Type B pancreatic cell (in vitro differentiated cells): ENCODE data around the gene HYLS1. TPM values are rescaled to one million over a fixed set of nuclear protein-coding genes. Genes with fewer than 3 reads are reported as not detected.

Experiments
- DNase-seq: peaks from one replicate; pipeline ENCODE4 v3.0.0; 2021; ENCODE audit warnings: mixed read lengths; ENCODE audit not compliant: unreplicated experiment; ENCODE audit errors: extremely low spot score
- H3K27ac Mint-ChIP-seq: 2 replicates; pipeline ENCODE4 v1.8.0; 2021; ENCODE audit warnings: mild to moderate bottlenecking, mixed read lengths
- H3K27me3 Mint-ChIP-seq: 2 replicates; pipeline ENCODE4 v1.8.0; 2021; ENCODE audit warnings: mixed read lengths
- H3K36me3 Mint-ChIP-seq: 2 replicates; pipeline ENCODE4 v1.8.0; 2021; ENCODE audit warnings: mixed read lengths
- H3K4me1 Mint-ChIP-seq: one replicate; pipeline ENCODE4 v1.8.0; 2021; ENCODE audit warnings: mixed read lengths; ENCODE audit not compliant: unreplicated experiment
- H3K4me3 Mint-ChIP-seq: 2 replicates; pipeline ENCODE4 v1.8.0; 2021; ENCODE audit warnings: mild to moderate bottlenecking, mixed read lengths
- H3K9me3 Mint-ChIP-seq: 2 replicates; pipeline ENCODE4 v1.8.0; 2021; ENCODE audit warnings: mixed read lengths
- total RNA-seq: library from RNA; stranded (reverse); gene quantifications from 2 replicates; pipeline ENCODE4 v1.2.1, GENCODE V29; 2021; ENCODE audit warnings: low replicate concordance
- TF ChIP-seq, protein P1 (sequence below): fragments of 200-600 bp; sonication (generic); conservative IDR thresholded peaks from 2 replicates; pipeline ENCODE4 v1.5.0; 2021; ENCODE audit warnings: antibody characterized with exemption, mild to moderate bottlenecking

Gene HYLS1
- total RNA-seq, 1 donor from 2014 or later: 6.5 TPM

DNA sequence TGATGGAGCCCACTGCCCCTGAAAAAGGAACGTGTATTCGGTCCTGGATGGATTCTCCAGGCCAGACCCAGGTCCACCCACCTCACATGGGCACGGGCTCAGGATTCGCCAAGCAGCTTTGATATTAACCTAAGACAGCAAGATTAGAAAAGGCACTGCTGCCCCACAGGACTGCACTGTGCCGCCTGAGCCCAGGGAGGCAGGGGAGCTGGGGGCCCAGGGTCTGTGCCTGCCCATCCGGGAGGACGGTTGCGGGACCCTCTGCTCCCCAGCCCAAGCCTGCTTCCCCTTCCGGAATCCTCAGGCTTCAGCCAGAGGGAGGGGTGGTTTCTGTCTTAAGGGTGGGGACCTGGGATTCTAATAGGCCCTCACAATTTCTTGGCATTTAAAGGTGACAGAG, 44.8 kb downstream of the HYLS1 start:
- Mint-ChIP-seq H3K9me3 (no peaks in the 10 kb centered on the region), H3K4me3 (no peak overlapping the region), H3K27me3 (peaks cover 2% of the 10 kb centered on the region), H3K4me1 (peaks cover 34% of the 10 kb centered on the region), H3K36me3 (no peaks in the 10 kb centered on the region), H3K27ac (no peak overlapping the region)
- TF ChIP-seq, protein P1, sequence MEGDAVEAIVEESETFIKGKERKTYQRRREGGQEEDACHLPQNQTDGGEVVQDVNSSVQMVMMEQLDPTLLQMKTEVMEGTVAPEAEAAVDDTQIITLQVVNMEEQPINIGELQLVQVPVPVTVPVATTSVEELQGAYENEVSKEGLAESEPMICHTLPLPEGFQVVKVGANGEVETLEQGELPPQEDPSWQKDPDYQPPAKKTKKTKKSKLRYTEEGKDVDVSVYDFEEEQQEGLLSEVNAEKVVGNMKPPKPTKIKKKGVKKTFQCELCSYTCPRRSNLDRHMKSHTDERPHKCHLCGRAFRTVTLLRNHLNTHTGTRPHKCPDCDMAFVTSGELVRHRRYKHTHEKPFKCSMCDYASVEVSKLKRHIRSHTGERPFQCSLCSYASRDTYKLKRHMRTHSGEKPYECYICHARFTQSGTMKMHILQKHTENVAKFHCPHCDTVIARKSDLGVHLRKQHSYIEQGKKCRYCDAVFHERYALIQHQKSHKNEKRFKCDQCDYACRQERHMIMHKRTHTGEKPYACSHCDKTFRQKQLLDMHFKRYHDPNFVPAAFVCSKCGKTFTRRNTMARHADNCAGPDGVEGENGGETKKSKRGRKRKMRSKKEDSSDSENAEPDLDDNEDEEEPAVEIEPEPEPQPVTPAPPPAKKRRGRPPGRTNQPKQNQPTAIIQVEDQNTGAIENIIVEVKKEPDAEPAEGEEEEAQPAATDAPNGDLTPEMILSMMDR: no peak
- DNase-seq: peak; percentile 36

DNA sequence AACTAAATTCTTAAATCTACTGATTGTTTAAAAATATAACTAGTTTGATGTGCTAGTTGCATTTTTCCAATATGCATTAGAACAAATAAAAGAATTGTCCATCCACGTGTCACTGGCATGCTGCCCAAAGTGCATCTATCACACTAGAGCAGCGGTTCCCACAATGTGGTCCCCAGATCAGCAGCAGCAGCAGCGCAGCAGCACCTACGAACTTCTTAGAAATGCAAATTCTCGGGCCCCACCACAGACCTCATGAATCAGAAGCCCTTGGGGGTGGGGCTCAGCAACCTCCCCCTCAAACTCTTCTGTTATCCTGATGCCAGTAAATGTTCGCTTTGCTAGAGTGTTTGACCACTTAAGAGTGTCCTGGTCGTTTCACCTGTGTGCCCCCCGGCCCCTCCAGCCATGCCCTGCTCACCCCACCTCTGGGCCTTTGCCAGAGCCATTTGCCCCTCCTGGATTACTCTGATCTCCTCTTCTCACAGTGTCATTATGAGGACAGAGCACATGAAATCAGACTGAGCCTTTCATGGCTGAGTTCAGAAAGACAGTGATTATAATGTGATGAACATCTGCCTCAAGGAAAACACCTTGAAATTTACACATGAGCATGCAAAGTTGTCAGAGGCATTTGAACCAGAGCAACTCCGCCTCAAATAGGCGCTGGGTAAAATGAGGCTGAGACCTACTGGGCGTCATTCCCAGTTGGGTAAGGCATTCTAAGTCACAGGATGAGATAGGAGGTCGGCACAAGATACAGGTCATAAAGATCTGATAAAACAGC, 45.8 kb downstream of the HYLS1 start:
- TF ChIP-seq, protein P1: no peak
- Mint-ChIP-seq H3K9me3 (no peaks in the 10 kb centered on the region), H3K4me1 (peaks cover 36% of the 10 kb centered on the region), H3K27me3 (peaks cover 2% of the 10 kb centered on the region), H3K4me3 (no peak overlapping the region), H3K36me3 (no peaks in the 10 kb centered on the region), H3K27ac (no peak overlapping the region)
- DNase-seq: no peak

DNA sequence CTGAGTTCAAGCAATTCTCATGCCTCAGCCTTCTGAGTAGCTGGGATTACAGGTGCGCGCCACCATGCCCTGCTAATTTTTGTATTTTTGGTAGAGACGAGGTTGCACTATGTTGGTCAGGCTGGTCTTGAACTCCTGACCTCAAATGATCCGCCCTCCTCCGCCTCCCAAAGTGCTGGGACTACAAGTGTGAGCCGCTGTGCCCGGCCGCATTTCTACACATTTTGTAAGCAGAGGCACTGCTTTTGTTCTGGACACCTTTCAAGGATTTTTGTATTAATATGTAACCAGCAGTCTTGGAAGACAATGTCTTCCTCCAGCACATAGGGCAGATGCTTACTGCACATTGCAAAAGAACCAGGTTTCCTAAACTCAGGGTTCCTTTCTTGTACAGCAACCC, 47.0 kb downstream of the HYLS1 start:
- no peaks in the 10 kb centered on the region for H3K36me3 Mint-ChIP-seq

GRCh38 chr11:125935056-125935455, 47.6 kb downstream of the HYLS1 start:
- peak overlapping the region; percentile 54 for H3K27ac Mint-ChIP-seq
- H3K9me3 Mint-ChIP-seq: no peaks in the 10 kb centered on the region
- no peaks in the 10 kb centered on the region for H3K36me3 Mint-ChIP-seq
- peaks cover 2% of the 10 kb centered on the region for H3K27me3 Mint-ChIP-seq
- no peak overlapping the region for H3K4me3 Mint-ChIP-seq
- no peak for DNase-seq
- H3K4me1 Mint-ChIP-seq: peaks cover 44% of the 10 kb centered on the region
- TF ChIP-seq, protein P1: no peak

More for the DNA sequence above, 47.0 kb downstream of the HYLS1 start:
- H3K9me3 Mint-ChIP-seq: no peaks in the 10 kb centered on the region
- H3K27me3 Mint-ChIP-seq: peaks cover 2% of the 10 kb centered on the region
- H3K4me1 Mint-ChIP-seq: peaks cover 44% of the 10 kb centered on the region
- H3K27ac Mint-ChIP-seq: no peak overlapping the region
- TF ChIP-seq, protein P1: no peak
- DNase-seq: no peak
- H3K4me3 Mint-ChIP-seq: no peak overlapping the region

- H3K4me3 Mint-ChIP-seq: peak overlapping the region; percentile 48
- peak overlapping the region; percentile 54 for H3K27ac Mint-ChIP-seq
- no peaks in the 10 kb centered on the region for H3K9me3 Mint-ChIP-seq
- peaks cover 2% of the 10 kb centered on the region for H3K27me3 Mint-ChIP-seq
- H3K4me1 Mint-ChIP-seq: peaks cover 48% of the 10 kb centered on the region
- no peaks in the 10 kb centered on the region for H3K36me3 Mint-ChIP-seq
- TF ChIP-seq, protein P1: no peak
- DNase-seq: no peak
Observed at GRCh38 chr11:125935618-125936199, 48.2 kb downstream of the HYLS1 start.
